ENCODE measurements around the gene TPK1.

DNA sequence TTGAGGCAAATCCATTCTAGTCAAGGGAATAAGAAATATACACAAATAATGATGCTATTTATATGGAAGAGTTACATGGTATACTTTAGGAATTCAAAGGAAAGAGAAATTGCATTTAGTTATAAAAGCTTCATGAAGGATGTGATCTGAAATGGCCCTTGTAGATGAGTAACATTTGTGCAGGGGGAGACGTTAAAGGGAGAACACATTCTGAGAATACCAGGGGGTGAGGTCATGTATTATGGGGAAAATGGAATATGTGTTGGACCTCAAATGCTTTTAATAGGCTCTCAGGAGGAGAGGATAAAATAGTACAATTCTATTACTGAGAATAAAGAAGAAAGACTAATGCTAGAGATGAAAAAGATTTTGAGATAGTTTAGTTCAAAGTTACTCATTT, 309.9 kb downstream of the TPK1 start:
- TF ChIP-seq CTCF (IDR thresholded peaks at IDR 0.05; ENCODE audit: insufficient read depth, low read depth, low read length) (no peak), EZH2 (IDR thresholded peaks at IDR 0.05; ENCODE audit: insufficient read depth, low read length) (no peak)

Data from astrocyte (in vitro differentiated cells and primary cell).